ENCODE measurements around the gene HHATL. TPM values are rescaled to one million over a fixed set of nuclear protein-coding genes. Genes with fewer than 3 reads are reported as not detected.

HHATL gene
- total RNA-seq, 1 experiment from 2014 or later, result not detected

- in situ Hi-C loops (cut with HindIII; ENCODE audit: low pct_unique_long_range_greater_than_20kb, low sequenced_read_pairs) (no loop called here), intact Hi-C loops (cut with micrococcal nuclease; ENCODE audit: unreplicated experiment) (no loop called here)
- no peak for TF ChIP-seq CTCF (IDR thresholded peaks at IDR 0.05)
- no peak for TF ChIP-seq SIN3A (IDR thresholded peaks at IDR 0.05; ENCODE audit: borderline replicate concordance, insufficient read depth, low read depth, low read length)
- no peak for TF ChIP-seq REST (IDR thresholded peaks at IDR 0.05; ENCODE audit: insufficient read depth in 1 of 2, low read depth in 2 of 2, low read length in 1 of 2)
- POLR2A ChIA-PET, result no interaction called here
- Histone ChIP-seq H3K9me3 (ENCODE audit: control insufficient read depth, insufficient read depth, low read depth, low read length) (no peaks in the 10 kb centered on the region), H3K4me1 (ENCODE audit: control insufficient read depth, insufficient read depth, low read length) (no peaks in the 10 kb centered on the region), H3K36me3 (ENCODE audit: control insufficient read depth, insufficient read depth, low read length) (no peaks in the 10 kb centered on the region), H3K27ac (ENCODE audit: low read length) (no peak overlapping the region), H3K4me3 (ENCODE audit: low read depth in 2 of 2, low read length in 2 of 2) (no peak overlapping the region), H3K27me3 (ENCODE audit: control insufficient read depth, insufficient read depth, low read length) (no peaks in the 10 kb centered on the region)
- BruUV-seq (replicated peaks), result no TSS peak
- CTCF ChIA-PET, result no interaction called here
- ATAC-seq (no peak), DNase-seq (ENCODE audit: low read depth, low spot score) (no peak)
Observed at GRCh38 chr3:42660898-42661297, 41.7 kb downstream of the HHATL start.

- in situ Hi-C loops (cut with HindIII; ENCODE audit: low pct_unique_long_range_greater_than_20kb, low sequenced_read_pairs) (no loop called here), intact Hi-C loops (cut with micrococcal nuclease; ENCODE audit: unreplicated experiment) (no loop called here)
- Histone ChIP-seq H3K4me1 (ENCODE audit: control insufficient read depth, insufficient read depth, low read length) (no peaks in the 10 kb centered on the region), H3K9me3 (ENCODE audit: control insufficient read depth, insufficient read depth, low read depth, low read length) (no peaks in the 10 kb centered on the region), H3K27ac (ENCODE audit: low read length) (no peak overlapping the region), H3K27me3 (ENCODE audit: control insufficient read depth, insufficient read depth, low read length) (no peaks in the 10 kb centered on the region), H3K4me3 (ENCODE audit: low read depth in 2 of 2, low read length in 2 of 2) (no peak overlapping the region), H3K36me3 (ENCODE audit: control insufficient read depth, insufficient read depth, low read length) (no peaks in the 10 kb centered on the region)
- CTCF ChIA-PET, result no interaction called here
- ATAC-seq (peak; percentile 27; the same call in 1 of the 2 replicates), DNase-seq (ENCODE audit: low read depth, low spot score) (no peak)
- TF ChIP-seq CTCF (IDR thresholded peaks at IDR 0.05), result no peak
- no peak for TF ChIP-seq SIN3A (IDR thresholded peaks at IDR 0.05; ENCODE audit: borderline replicate concordance, insufficient read depth, low read depth, low read length)
- POLR2A ChIA-PET, result interaction anchor here (0.7 kb wide), 1 partner anchor 61 kb away, joined by 5 read pairs; no protein-coding TSS in a partner anchor
- no TSS peak for BruUV-seq (replicated peaks)
Observed at GRCh38 chr3:42660131-42660715, 42.4 kb downstream of the HHATL start.

All from Panc1 (cell line).